ENCODE data around the gene TSFM. TPM values are rescaled to one million over a fixed set of nuclear protein-coding genes. Genes with fewer than 3 reads are reported as not detected.

The TSFM gene
- total and polyA plus RNA-seq, 2 of the 13 experiments (the other 11 are each of a cell fraction or from before 2014, with no cell fraction given) = 29.8 to 68.3 TPM

GRCh38 chr12:57845478-57846284, 63.1 kb downstream of the TSFM start (continued):
- TF ChIP-seq GMEB2 (CRISPR knock-in tag; IDR thresholded peaks at IDR 0.05; ENCODE audit: low read depth) = no peak
- TF ChIP-seq ARID5B (CRISPR knock-in tag; IDR thresholded peaks at IDR 0.05) = peak; percentile 83
- no peak for TF ChIP-seq TAF15 (IDR thresholded peaks at IDR 0.05; ENCODE audit: low read depth, low read length, poor library complexity, severe bottlenecking)
- TF ChIP-seq PRDM4 (CRISPR knock-in tag; IDR thresholded peaks at IDR 0.05; ENCODE audit: borderline replicate concordance) = peak; percentile 98
- peak; percentile 67 for TF ChIP-seq HNRNPLL (IDR thresholded peaks at IDR 0.05; ENCODE audit: low read depth, low read length, poor library complexity, severe bottlenecking)
- TF ChIP-seq NCOR1 (IDR thresholded peaks at IDR 0.05; ENCODE audit: borderline replicate concordance, low read length) = peak; percentile 70; the same call in 1 of the 2 replicates
- peak; percentile 85 for TF ChIP-seq GATAD2A (CRISPR knock-in tag; IDR thresholded peaks at IDR 0.05)
- TF ChIP-seq TBP (CRISPR knock-in tag; IDR thresholded peaks at IDR 0.05) = no peak
- TF ChIP-seq FOXA1 (IDR thresholded peaks at IDR 0.05) = no peak
- peak; percentile 92 for TF ChIP-seq FOXA1 (CRISPR knock-in tag; IDR thresholded peaks at IDR 0.05)
- TF ChIP-seq ZNF639 (CRISPR knock-in tag; conservative IDR thresholded peaks at IDR 0.05) = peak; percentile 99
- TF ChIP-seq KAT7 (CRISPR knock-in tag; IDR thresholded peaks at IDR 0.05; ENCODE audit: borderline replicate concordance) = peak; percentile 73
- TF ChIP-seq ZNF598 (CRISPR knock-in tag; IDR thresholded peaks at IDR 0.05; ENCODE audit: borderline replicate concordance) = no peak
- TF ChIP-seq ZBTB33 (CRISPR knock-in tag; IDR thresholded peaks at IDR 0.05) = no peak; the same call in 1 of the 2 replicates
- TF ChIP-seq SCMH1 (CRISPR knock-in tag; IDR thresholded peaks at IDR 0.05; ENCODE audit: borderline replicate concordance) = no peak
- TF ChIP-seq KMT2A (CRISPR knock-in tag; IDR thresholded peaks at IDR 0.05) = peak; percentile 51; the same call in 1 of the 2 replicates
- TF ChIP-seq ZFP1 (CRISPR knock-in tag; IDR thresholded peaks at IDR 0.05) = peak; percentile 32; the same call in 1 of the 2 replicates
- no peak for TF ChIP-seq ADNP (CRISPR knock-in tag; IDR thresholded peaks at IDR 0.05)
